HG03108 (cell line): ENCODE data around the gene PTPN3.

Source experiments
- ATAC-seq: cut with Tn5 transposase; IDR thresholded peaks from one replicate; pipeline ENCODE4 v1.9.1; 2021; ENCODE audit warnings: moderate library complexity; ENCODE audit not compliant: unreplicated experiment

The PTPN3 gene

DNA sequence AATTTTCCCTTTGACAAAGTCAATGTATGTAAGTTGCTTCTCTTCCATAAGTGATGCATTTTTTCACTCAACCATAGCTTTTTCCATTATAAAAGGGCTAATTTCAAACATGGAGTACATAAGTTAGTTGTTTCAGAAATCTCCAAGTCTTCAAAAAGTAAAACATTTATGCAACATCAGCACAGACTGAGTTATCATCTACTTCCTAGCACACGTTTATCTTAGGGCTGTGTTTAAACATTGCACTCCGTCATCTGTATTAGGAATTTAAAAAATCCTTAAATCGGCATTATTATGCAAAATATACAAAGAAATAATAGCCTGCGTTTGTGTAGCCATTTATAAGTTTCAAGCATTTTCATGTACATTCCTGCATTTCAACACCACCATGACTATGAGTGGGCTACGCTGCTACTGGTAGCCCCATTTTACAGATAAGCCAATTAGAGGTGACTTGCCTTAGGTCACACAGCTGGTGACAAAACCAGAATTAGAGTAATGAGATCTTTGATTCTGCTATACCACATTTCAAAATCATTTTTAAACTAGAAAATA is 43.4 kb downstream of the PTPN3 start:
- ATAC-seq: no peak

DNA sequence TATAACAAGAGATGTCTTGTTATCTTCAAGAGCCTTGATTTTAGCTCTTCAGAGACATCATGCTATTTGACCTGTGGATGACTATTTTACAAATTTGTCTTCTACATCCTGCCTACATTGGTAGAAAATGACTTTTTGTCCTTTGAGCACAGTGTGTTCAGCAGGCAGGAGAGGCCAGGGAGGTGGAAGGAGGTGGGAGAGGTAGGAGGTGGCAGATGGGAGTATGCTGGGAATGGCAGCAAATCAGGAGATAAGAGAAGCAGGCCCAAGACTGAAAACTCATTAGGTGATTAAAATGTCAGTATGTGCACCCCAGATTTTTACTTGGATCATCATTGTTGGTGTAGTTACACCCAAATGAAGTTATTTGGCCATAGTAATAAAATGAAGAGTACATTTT is 44.1 kb downstream of the PTPN3 start:
- no peak for ATAC-seq

DNA sequence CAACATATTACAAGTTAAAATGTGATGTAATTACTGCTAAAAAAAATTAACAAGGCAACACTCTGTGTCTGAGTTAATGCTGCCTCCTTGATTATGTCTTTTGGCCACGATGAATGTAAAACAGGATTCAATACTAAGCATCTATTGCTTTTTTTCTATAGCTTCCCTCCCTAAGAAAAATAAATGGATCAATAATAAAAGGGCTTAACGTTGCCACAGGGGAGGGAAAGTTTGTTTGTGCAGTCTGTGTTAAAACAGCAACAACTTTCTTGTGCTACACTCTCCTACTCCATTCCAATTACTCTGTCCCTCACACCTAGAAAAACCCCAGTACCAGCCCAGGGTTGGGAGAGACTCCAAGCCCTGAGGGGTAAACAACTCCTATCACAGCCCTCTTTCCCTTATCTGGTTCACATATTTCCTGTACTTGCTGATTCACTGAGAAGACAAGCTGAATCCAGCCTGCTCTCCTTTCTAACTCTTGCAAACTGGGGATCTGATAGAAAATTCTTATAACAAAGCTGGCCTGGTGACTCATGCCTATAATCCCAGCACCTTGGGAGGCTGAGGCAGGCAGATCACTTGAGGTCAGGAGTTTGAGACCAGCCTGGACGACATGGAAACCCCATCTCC is 44.8 kb downstream of the PTPN3 start:
- ATAC-seq: no peak

DNA sequence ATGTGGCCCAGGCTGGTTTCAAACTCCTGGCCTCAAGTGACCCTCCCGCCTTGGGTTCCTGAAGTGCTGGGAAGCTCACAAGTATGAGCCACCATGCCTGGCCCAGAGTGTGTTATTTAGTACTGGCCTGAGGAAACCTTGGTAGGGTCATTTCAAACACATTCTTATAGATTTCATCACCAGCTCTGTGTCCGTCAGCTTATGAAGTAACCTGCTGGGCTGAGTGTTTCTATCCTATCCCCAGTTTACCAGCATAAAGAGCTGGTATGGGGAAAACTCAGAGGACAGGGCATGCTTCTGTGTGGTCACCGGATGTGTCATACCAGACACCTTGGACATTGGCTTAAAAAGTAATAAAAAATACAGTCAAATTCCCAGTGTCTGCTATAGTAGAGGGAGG is 45.3 kb downstream of the PTPN3 start:
- no peak for ATAC-seq

DNA sequence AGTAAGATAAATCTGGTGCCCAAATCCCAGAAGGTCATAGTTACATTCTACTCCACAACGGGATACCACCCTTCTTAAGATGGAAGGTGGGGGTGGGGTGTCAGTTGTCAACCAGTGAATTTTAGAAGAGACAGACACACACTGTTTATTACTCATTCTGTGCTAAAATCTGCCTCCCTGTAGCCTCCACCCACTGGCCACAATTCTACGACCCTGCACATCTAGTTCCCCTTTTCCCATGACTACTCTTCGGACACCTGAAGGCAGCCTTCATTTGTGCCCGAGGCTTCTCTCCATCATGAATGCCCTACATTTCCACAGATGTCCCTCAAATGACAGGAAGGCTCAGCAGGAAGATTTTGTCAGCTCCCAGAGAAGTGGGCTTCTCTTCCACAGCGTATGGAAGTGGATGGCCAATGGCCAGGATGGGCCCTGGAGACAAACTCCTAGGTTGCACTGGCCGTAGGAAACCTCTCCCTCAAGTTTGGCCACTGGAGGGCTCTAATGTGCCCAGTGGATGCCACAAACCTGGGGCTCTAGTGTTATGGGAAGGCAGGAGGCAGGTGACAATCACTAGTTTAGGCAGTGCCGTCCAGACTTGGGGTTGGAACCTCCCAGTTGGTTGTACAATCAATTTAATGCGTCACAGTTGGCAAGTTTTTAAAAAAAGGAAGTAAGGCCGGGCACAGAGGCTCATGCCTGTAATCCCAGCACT is 46.6 kb downstream of the PTPN3 start:
- no peak for ATAC-seq

DNA sequence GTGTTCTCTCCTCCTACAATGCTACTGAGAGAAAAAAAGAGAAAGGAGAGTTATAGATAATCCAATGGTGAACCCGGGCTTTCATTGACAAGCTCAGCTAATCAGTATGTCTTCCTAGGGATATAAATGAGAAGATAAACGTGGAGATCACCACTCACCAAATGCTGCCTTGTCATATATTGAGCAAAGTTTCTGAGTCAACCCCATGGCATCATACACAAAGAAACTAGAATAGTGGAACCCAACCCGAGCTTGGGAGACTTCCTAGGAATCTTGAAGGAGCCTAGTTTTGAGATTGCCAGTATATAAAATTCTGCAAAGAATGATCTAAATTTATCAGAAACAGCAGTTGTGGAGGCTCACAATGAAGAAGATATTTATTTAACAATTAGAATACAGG is 47.8 kb downstream of the PTPN3 start:
- ATAC-seq: no peak

DNA sequence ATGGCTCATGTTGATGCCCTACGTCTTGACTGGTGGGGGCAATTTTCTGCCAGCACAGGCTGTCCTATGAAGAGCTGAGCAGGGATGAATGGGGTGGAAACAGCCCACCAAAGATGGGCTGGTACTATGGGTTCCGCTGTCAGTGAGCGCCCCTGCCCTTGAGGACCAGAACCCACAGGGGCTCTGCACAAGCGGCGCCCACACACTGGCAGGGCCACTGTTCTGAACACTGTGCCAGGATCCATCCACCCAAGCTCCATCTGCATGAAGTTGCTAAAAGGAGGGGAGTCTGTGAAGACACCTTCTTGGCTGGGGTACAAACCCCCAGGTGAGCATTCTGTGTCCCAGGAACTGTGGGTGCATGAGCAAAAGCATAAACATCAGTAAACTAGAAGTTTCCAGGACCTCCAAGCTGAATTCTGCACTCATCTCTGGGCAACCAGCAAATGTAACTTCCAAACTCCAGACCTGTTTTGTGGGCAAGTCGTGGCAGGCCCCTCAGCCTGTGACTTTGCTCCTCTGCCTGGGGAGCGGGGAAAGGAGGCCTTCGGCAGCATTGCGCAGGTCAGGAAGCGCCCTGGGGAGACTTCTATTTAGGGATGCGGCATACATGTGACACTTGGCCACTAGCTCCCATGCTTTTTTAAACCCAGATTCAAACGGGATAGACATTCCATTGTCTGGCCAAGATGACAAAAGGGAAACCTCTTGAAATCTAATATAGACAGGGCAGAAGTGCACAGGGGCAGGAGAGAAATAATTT is 48.9 kb downstream of the PTPN3 start:
- no peak for ATAC-seq

DNA sequence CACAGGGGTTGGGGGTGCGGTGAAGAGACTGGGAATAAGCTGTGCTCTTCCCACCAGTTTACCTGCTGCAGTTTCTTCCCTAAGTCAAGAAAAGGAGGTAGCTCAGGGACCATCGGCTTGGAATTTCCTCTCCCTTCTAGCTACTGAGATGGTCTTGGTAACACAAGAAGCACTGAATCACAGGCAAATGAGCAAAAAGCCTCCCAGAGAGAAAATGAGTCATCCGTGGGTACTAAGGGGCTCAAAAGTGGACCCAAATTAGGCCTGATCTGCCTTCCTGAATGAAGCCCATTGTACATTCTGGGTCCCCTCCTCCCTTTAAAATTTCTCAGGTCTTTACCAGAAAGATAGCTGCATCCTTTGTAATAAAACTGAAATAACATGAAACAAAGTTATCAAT is 49.9 kb downstream of the PTPN3 start:
- no peak for ATAC-seq

DNA sequence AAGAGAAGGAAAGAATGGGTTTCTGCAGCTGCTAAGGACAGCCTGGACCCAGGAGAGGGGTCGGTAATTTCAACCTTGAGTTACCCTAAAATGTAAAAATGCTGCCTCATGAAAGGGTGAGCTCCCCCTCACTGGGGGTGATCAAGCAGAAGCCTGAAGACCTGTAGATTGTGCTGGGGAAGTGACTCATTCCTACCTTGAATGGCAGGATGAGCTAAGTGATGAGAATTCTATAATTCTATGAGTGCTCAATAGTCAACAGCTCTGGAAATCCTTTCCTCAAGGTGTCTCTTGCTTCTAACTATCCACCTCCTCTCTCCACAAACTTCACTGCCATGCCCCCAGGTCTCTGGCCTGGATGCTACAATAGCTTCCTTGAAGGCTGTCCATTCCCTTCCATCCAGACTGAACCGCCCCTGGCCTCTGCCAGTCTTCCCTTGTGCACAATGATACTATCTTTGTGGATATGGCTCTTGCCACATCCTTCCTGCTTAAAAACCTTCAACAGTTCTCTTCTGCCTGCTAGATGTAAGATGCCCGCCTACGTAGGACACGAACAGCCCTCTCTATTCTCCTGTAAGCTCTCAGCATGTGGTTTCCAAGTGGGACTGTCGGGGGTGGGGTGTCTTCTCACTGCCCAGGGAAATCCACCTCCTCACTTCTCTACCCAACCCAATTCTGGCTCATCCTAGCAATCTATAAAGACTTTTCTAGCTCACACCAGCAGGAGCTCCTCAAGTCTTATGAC is 50.6 kb downstream of the PTPN3 start:
- ATAC-seq: no peak

DNA sequence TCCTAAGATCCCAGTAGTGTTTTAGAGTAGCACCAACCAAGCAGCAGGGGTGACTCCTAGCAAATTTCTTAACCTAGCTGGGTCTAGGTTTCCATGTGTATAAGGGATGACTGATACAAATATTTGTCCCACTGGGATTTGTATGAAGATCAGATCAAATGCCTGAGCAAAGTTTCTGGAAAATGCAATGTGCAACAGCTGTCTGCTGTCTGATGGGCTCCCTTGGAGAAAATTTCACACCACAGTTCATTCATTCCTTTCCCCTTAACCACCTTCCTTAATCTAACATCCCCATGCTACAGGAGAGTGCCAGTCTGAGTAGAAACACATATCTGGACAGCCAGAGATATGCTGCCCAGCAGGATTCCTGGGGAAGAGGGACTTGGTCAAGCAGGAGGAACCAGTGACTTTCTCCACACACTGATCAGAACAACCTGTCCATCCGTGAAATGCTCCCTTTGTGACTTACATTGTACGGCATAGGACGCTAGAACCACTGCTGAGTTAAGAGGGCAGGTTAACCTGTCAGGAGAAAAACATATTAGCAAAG is 53.3 kb downstream of the PTPN3 start:
- ATAC-seq: no peak

DNA sequence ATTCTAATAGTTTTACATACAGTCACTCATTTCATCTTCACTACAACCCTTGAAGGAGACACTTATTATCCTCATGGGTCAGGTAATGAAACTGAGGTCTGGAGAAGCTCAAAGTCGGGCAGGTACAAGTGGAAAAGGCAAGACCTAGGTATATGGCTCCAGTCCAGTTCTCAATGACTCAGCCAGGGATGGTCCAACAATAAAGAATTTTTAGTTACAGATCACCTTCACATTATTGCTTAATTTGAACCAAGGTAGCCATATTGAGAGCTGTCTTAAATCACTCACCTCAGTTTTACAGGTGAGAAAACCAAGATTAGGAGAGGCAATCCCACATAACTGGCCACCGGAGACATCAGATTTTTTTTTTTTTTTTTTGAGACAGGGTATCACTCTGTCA is 55.4 kb downstream of the PTPN3 start:
- no peak for ATAC-seq

DNA sequence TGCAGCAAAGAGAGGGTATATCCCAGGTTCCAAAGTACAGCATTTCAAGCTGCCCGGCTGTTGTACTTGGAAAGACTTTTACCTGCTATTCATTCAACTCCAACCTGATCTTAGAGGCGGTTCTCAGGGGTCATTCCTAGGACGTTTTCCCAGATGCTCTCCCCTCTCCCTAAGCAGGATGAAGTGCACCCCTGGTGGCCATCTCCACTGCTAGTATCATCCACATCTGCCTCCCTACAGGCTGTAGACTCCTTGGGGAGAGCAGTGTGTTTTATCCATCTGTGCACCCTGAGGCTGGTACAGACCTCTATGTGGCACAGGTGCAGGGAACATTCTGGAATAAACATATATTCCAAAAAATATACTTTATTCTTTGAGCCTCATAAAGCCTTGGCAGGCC is 56.8 kb downstream of the PTPN3 start:
- ATAC-seq: no peak

DNA sequence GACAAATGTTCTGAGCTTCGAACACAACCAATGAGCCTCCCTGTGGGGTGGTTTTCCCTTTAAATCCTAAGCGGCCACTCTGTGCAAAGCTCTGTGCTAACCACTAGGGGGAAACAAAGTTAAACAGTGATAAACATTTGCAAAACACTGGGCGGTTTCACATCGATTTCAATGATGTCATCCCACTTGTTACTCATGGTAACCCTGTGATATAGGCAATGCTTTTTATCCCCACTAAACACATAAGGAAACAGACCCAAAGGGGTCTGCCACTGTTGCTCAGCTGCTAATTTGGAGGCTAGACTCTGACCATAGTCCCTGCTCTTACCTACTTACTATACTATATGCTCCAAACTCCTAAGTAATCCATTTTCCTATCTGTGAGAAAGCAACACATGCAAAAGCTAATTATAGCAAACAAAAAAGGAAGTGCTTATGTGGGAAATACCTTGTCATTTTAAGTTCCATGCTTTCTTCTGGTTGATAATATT is 57.3 kb downstream of the PTPN3 start:
- peak; percentile 81 for ATAC-seq

DNA sequence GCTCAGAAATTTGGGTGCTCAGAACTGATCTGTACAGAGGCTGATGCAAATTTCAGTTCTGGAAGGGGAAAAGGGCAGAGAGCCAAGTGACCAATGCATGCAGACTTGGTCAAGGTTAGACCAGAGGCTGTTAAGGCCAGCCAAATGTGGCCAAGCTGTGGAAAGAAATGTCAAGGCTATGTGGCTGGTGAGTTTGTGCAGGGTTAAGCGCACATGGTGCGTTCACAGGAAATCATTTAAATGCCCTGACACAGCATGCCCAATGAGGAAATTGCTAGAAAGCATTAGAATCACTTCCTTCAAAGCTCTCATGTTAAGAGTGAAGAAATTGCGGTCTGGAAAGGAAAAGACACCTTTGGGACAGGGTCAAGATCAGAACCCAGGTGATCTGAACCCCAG is 58.0 kb downstream of the PTPN3 start:
- no peak for ATAC-seq

DNA sequence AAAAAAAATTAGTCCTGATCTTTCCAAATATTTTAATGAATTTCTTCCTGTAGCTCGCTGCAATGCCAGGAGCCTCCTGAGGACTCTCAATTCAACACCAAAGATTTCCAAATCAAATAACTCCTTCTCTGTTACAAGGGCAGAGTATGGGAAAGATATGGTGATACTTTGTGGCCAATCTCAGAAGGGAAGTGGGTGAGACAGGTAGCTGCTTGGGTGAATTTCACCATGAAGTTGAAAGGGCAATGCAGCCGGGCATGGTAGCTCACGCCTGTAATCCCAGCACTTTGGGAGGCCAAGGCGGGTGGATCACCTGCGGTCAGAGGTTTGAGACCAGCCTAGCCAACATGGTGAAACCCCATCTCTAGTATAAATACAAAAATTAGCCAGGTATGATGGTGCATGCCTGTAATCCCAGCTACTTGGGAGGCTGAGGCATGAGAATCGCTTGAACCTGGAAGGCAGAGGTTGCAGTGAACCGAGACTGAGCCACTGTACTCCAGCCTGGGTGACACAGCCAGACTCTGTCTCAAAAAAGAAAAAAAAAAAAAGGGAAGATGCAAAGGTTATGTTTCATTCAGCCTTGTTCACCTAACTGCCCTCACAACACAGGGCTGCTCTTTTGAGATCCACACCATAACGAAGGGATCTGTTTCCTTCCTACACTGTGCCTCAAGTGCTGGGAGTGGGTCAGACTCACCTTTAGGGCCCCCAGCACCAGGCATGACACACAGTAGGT is 58.6 kb downstream of the PTPN3 start:
- no peak for ATAC-seq

DNA sequence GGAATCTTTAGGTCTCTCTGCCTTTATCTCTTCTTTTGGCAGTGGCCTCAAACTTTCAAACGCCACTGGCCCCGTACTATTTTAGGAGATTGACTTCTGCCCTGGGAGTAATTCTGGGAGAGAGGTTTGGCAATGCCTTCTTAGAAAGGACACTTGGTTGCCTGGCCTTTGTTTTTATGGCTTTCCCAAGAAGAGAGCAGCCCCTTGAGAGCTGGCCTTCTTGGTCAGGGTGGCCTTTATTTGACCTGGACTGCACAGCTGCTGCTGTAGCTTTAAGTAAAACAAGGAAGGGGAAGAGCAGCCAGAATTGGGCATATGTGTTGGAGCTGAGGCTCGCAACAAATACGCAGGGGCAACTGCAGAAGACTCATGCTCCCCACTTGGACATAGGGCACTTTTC is 60.8 kb downstream of the PTPN3 start:
- ATAC-seq: no peak

DNA sequence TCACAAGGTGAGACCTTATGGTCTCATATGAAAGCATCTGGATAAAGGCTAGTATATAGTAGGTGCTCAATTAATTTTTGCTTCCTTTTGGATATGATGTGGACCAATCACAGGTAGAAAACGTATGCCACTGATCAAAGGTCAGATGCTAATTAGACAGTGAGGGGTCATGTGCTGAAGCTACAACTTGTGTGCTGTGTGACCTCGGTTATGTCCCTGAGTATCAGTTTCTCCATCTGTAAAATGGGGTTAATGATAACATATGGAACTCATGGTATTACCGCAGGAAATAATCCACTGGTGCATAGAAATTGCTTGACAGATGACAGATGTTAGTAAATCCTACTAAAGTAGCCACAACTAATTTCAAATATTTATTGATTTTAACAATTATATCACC is 62.0 kb downstream of the PTPN3 start:
- no peak for ATAC-seq

DNA sequence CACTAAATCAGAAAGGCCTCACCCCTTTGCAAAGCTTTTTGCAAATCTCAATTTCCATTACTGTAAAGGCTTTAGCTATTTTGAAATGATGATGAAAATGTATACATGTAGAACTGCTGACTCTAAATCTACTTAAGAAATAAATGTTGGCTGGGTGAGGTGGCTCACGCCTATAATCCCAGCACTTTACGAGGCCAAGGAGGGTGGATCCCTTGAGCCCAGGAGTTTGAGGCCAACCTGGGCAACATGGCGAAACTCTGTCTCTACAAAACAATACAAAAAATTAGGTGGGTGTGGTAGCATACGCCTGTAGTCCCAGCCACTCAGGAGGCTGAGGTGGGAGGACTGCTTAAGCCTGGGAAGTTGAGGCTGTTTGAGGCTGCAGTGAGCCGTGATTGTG is 64.6 kb downstream of the PTPN3 start:
- no peak for ATAC-seq

DNA sequence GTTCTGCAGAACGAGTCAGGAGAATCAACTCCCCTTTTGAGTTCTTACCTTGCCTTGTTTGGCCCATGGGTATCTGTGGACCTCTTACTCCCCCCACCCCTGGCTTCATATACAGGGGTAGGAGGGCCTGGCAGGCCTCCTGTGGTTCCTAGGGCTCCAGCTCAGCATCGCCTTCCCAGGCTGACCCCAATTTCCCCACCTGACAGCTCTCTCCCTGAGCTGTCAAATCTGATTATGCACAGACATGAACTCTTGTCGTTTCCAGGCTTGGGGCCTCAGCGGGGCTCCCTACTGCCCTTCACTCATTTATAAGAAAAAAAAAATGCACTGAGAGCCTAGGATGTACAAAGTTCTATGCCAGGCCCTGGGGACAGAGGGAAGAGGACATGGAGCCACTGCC is 67.9 kb downstream of the PTPN3 start:
- no peak for ATAC-seq

DNA sequence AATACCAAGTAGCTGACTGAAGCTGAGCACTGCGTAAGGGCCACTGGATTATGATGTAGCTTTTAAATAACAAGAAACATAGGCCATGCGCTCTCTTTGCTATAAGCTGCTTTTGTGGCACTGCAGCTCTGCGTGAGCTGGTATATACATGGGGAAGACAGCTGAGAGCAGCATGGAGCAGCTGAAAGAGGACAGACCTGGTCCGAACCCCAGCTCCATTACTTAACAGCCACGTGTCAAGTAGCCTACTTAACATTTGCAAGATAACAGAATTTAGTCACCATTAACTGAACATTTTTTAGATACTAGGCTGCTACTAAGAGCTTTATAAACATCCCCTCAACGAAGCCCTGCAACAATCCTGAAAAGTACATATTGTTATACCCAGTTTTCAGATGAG is 69.3 kb downstream of the PTPN3 start:
- no peak for ATAC-seq
